ENCODE results near the gene PRICKLE4.

GRCh38 chr6:41735427-41736185 is 45.0 kb upstream of the PRICKLE4 start, which contains the start of gene TFEB:
- peak; percentile 76 for TF ChIP-seq CTCF (IDR thresholded peaks at IDR 0.05; ENCODE audit: low read length)
- no peak for TF ChIP-seq EZH2 (optimal IDR thresholded peaks at IDR 0.05; ENCODE audit: low read depth, low read length)
